ENCODE measurements around the gene CYB561D2.

CYB561D2 gene

GRCh38 chr3:50333744-50334328, 16.8 kb upstream of the CYB561D2 start:
- peaks cover 35 to 41% of the 10 kb centered on the region in 2 donors for H3K4me1 ChIP-seq (ENCODE audit: control insufficient read depth in 2 of 2, insufficient read depth in 2 of 2, low read length in 2 of 2)
- H3K9ac ChIP-seq (ENCODE audit: low read depth in 1 of 2, low read length in 2 of 2), result peak overlapping the region; percentile 26 to 34
- H3K36me3 ChIP-seq (ENCODE audit: control insufficient read depth in 2 of 2, insufficient read depth in 2 of 2, low read length in 2 of 2), result peaks cover 24 to 31% of the 10 kb centered on the region in 2 donors
- H3K27me3 ChIP-seq (ENCODE audit: control insufficient read depth in 2 of 2, insufficient read depth in 2 of 2, low read length in 2 of 2), result no peaks in the 10 kb centered on the region
- H3K9me3 ChIP-seq (ENCODE audit: control insufficient read depth in 2 of 2, low read length in 2 of 2), result no peaks in the 10 kb centered on the region
- peak overlapping the region; percentile 44 to 48 for H3K27ac ChIP-seq (ENCODE audit: low read depth in 2 of 2, low read length in 2 of 2)
- H3K4me3 ChIP-seq (ENCODE audit: low read length in 2 of 2), result no peak overlapping the region

GRCh38 chr3:50334339-50335075, 16.2 kb upstream of the CYB561D2 start:
- no peaks in the 10 kb centered on the region for H3K9me3 ChIP-seq (ENCODE audit: control insufficient read depth in 2 of 2, low read length in 2 of 2)
- no peak overlapping the region for H3K4me3 ChIP-seq (ENCODE audit: low read length in 2 of 2)
- peaks cover 35 to 42% of the 10 kb centered on the region in 2 donors for H3K4me1 ChIP-seq (ENCODE audit: control insufficient read depth in 2 of 2, insufficient read depth in 2 of 2, low read length in 2 of 2)
- peaks cover 21 to 29% of the 10 kb centered on the region in 2 donors for H3K36me3 ChIP-seq (ENCODE audit: control insufficient read depth in 2 of 2, insufficient read depth in 2 of 2, low read length in 2 of 2)
- no peaks in the 10 kb centered on the region for H3K27me3 ChIP-seq (ENCODE audit: control insufficient read depth in 2 of 2, insufficient read depth in 2 of 2, low read length in 2 of 2)
- peak overlapping the region; percentile 26 to 34 for H3K9ac ChIP-seq (ENCODE audit: low read depth in 1 of 2, low read length in 2 of 2)
- peak overlapping the region; percentile 44 to 48 for H3K27ac ChIP-seq (ENCODE audit: low read depth in 2 of 2, low read length in 2 of 2)

GRCh38 chr3:50336452-50337174, 14.0 kb upstream of the CYB561D2 start:
- peak overlapping the region; percentile 96 to 99 for H3K27ac ChIP-seq (ENCODE audit: low read depth in 2 of 2, low read length in 2 of 2)
- peak overlapping the region; percentile 76 to 85 for H3K4me3 ChIP-seq (ENCODE audit: low read length in 2 of 2)
- no peaks in the 10 kb centered on the region for H3K9me3 ChIP-seq (ENCODE audit: control insufficient read depth in 2 of 2, low read length in 2 of 2)
- H3K4me1 ChIP-seq (ENCODE audit: control insufficient read depth in 2 of 2, insufficient read depth in 2 of 2, low read length in 2 of 2), result peaks cover 46 to 56% of the 10 kb centered on the region in 2 donors
- H3K36me3 ChIP-seq (ENCODE audit: control insufficient read depth in 2 of 2, insufficient read depth in 2 of 2, low read length in 2 of 2), result peaks cover 2 to 8% of the 10 kb centered on the region in 2 donors
- H3K27me3 ChIP-seq (ENCODE audit: control insufficient read depth in 2 of 2, insufficient read depth in 2 of 2, low read length in 2 of 2), result no peaks in the 10 kb centered on the region
- H3K9ac ChIP-seq (ENCODE audit: low read depth in 1 of 2, low read length in 2 of 2), result peak overlapping the region; percentile 94

- H3K9me3 ChIP-seq (ENCODE audit: control insufficient read depth in 2 of 2, low read length in 2 of 2), result no peaks in the 10 kb centered on the region
- H3K4me3 ChIP-seq (ENCODE audit: low read length in 2 of 2), result peak overlapping the region; percentile 76 to 85
- H3K27ac ChIP-seq (ENCODE audit: low read depth in 2 of 2, low read length in 2 of 2), result peak overlapping the region; percentile 96 to 99
- H3K9ac ChIP-seq (ENCODE audit: low read depth in 1 of 2, low read length in 2 of 2), result peak overlapping the region; percentile 94
- H3K4me1 ChIP-seq (ENCODE audit: control insufficient read depth in 2 of 2, insufficient read depth in 2 of 2, low read length in 2 of 2), result peaks cover 46 to 58% of the 10 kb centered on the region in 2 donors
- H3K36me3 ChIP-seq (ENCODE audit: control insufficient read depth in 2 of 2, insufficient read depth in 2 of 2, low read length in 2 of 2), result peaks cover 0 to 2% of the 10 kb centered on the region in 2 donors
- no peaks in the 10 kb centered on the region for H3K27me3 ChIP-seq (ENCODE audit: control insufficient read depth in 2 of 2, insufficient read depth in 2 of 2, low read length in 2 of 2)
Observed at GRCh38 chr3:50337175-50337861, 13.3 kb upstream of the CYB561D2 start.

GRCh38 chr3:50338965-50339364, 11.7 kb upstream of the CYB561D2 start:
- peaks cover 42 to 55% of the 10 kb centered on the region in 2 donors for H3K4me1 ChIP-seq (ENCODE audit: control insufficient read depth in 2 of 2, insufficient read depth in 2 of 2, low read length in 2 of 2)
- H3K4me3 ChIP-seq (ENCODE audit: low read length in 2 of 2), result peak overlapping the region in 1 of 2 donors; percentile 61
- H3K9ac ChIP-seq (ENCODE audit: low read depth in 1 of 2, low read length in 2 of 2), result peak overlapping the region; percentile 24 to 48

GRCh38 chr3:50339485-50340146, 11.0 kb upstream of the CYB561D2 start:
- peak overlapping the region; percentile 63 to 71 for H3K4me3 ChIP-seq (ENCODE audit: low read length in 2 of 2)
- peak overlapping the region; percentile 73 to 84 for H3K9ac ChIP-seq (ENCODE audit: low read depth in 1 of 2, low read length in 2 of 2)
- no peaks in the 10 kb centered on the region for H3K27me3 ChIP-seq (ENCODE audit: control insufficient read depth in 2 of 2, insufficient read depth in 2 of 2, low read length in 2 of 2)
- no peaks in the 10 kb centered on the region for H3K9me3 ChIP-seq (ENCODE audit: control insufficient read depth in 2 of 2, low read length in 2 of 2)
- H3K4me1 ChIP-seq (ENCODE audit: control insufficient read depth in 2 of 2, insufficient read depth in 2 of 2, low read length in 2 of 2), result peaks cover 36 to 49% of the 10 kb centered on the region in 2 donors
- no peaks in the 10 kb centered on the region for H3K36me3 ChIP-seq (ENCODE audit: control insufficient read depth in 2 of 2, insufficient read depth in 2 of 2, low read length in 2 of 2)
- peak overlapping the region; percentile 82 to 87 for H3K27ac ChIP-seq (ENCODE audit: low read depth in 2 of 2, low read length in 2 of 2)

More at GRCh38 chr3:50338965-50339364, 11.7 kb upstream of the CYB561D2 start:
- Histone ChIP-seq H3K27me3 (ENCODE audit: control insufficient read depth in 2 of 2, insufficient read depth in 2 of 2, low read length in 2 of 2) (no peaks in the 10 kb centered on the region), H3K27ac (ENCODE audit: low read depth in 2 of 2, low read length in 2 of 2) (peak overlapping the region; percentile 96 to 99), H3K9me3 (ENCODE audit: control insufficient read depth in 2 of 2, low read length in 2 of 2) (no peaks in the 10 kb centered on the region), H3K36me3 (ENCODE audit: control insufficient read depth in 2 of 2, insufficient read depth in 2 of 2, low read length in 2 of 2) (no peaks in the 10 kb centered on the region)

GRCh38 chr3:50340147-50340447, 10.6 kb upstream of the CYB561D2 start:
- no peaks in the 10 kb centered on the region for H3K36me3 ChIP-seq (ENCODE audit: control insufficient read depth in 2 of 2, insufficient read depth in 2 of 2, low read length in 2 of 2)
- H3K27me3 ChIP-seq (ENCODE audit: control insufficient read depth in 2 of 2, insufficient read depth in 2 of 2, low read length in 2 of 2), result no peaks in the 10 kb centered on the region
- peaks cover 38 to 48% of the 10 kb centered on the region in 2 donors for H3K4me1 ChIP-seq (ENCODE audit: control insufficient read depth in 2 of 2, insufficient read depth in 2 of 2, low read length in 2 of 2)
- peak overlapping the region; percentile 73 to 84 for H3K9ac ChIP-seq (ENCODE audit: low read depth in 1 of 2, low read length in 2 of 2)
- peak overlapping the region; percentile 82 to 87 for H3K27ac ChIP-seq (ENCODE audit: low read depth in 2 of 2, low read length in 2 of 2)
- H3K4me3 ChIP-seq (ENCODE audit: low read length in 2 of 2), result peak overlapping the region; percentile 63 to 71
- H3K9me3 ChIP-seq (ENCODE audit: control insufficient read depth in 2 of 2, low read length in 2 of 2), result no peaks in the 10 kb centered on the region

GRCh38 chr3:50340448-50341329, 10.0 kb upstream of the CYB561D2 start, which contains the start of gene RASSF1:
Gene RASSF1 (minus strand): TSS chr3:50340836. CDS start chr3:50340805, 31 bp downstream.
- Histone ChIP-seq H3K4me3 (ENCODE audit: low read length in 2 of 2) (peak within 1 kb of the TSS; percentile 63 to 71), H3K9me3 (ENCODE audit: control insufficient read depth in 2 of 2, low read length in 2 of 2) (no peaks in the 10 kb centered on the region), H3K27ac (ENCODE audit: low read depth in 2 of 2, low read length in 2 of 2) (peak within 1 kb of the TSS; percentile 82 to 87), H3K36me3 (ENCODE audit: control insufficient read depth in 2 of 2, insufficient read depth in 2 of 2, low read length in 2 of 2) (no peaks in the 10 kb centered on the region), H3K27me3 (ENCODE audit: control insufficient read depth in 2 of 2, insufficient read depth in 2 of 2, low read length in 2 of 2) (no peaks in the 10 kb centered on the region), H3K4me1 (ENCODE audit: control insufficient read depth in 2 of 2, insufficient read depth in 2 of 2, low read length in 2 of 2) (peaks cover 38 to 48% of the 10 kb centered on the region in 2 donors), H3K9ac (ENCODE audit: low read depth in 1 of 2, low read length in 2 of 2) (peak within 1 kb of the TSS; percentile 73 to 84)

GRCh38 chr3:50341537-50341936, 9.1 kb upstream of the CYB561D2 start:
- no peaks in the 10 kb centered on the region for H3K27me3 ChIP-seq (ENCODE audit: control insufficient read depth in 2 of 2, insufficient read depth in 2 of 2, low read length in 2 of 2)
- H3K4me3 ChIP-seq (ENCODE audit: low read length in 2 of 2), result peak overlapping the region; percentile 63 to 71
- H3K36me3 ChIP-seq (ENCODE audit: control insufficient read depth in 2 of 2, insufficient read depth in 2 of 2, low read length in 2 of 2), result no peaks in the 10 kb centered on the region
- H3K27ac ChIP-seq (ENCODE audit: low read depth in 2 of 2, low read length in 2 of 2), result peak overlapping the region in 1 of 2 donors; percentile 87
- peaks cover 31 to 42% of the 10 kb centered on the region in 2 donors for H3K4me1 ChIP-seq (ENCODE audit: control insufficient read depth in 2 of 2, insufficient read depth in 2 of 2, low read length in 2 of 2)
- H3K9me3 ChIP-seq (ENCODE audit: control insufficient read depth in 2 of 2, low read length in 2 of 2), result no peaks in the 10 kb centered on the region
- H3K9ac ChIP-seq (ENCODE audit: low read depth in 1 of 2, low read length in 2 of 2), result peak overlapping the region; percentile 63 to 73

Measured in mucosa of rectum (tissue), 2 donors.